MM.1S (cell line): ENCODE measurements around the gene NREP.

Experiments
- DNase-seq: peaks from one replicate; pipeline ENCODE4 v3.0.0-alpha.2; 2015
- H2AFZ ChIP-seq: fragments of 300-600 bp; sonication (generic); 2 replicates; pipeline ENCODE4 v1.6.0; 2016; ENCODE audit warnings: antibody characterized with exemption, low read length
- H3F3A ChIP-seq: fragments of 300-600 bp; sonication (generic); 2 replicates; pipeline ENCODE4 v1.6.1; 2016; ENCODE audit warnings: mild to moderate bottlenecking, antibody characterized with exemption, low read length, moderate library complexity, mixed read lengths; ENCODE audit not compliant: insufficient read depth
- H3K27ac ChIP-seq: fragments of 300-600 bp; sonication (generic); 2 replicates; pipeline ENCODE4 v1.5.1; 2016; ENCODE audit warnings: mild to moderate bottlenecking, low read length
- H3K27me3 ChIP-seq: fragments of 300-600 bp; sonication (generic); replicated peaks from 2 replicates; pipeline ENCODE4 v1.6.0; 2016; ENCODE audit warnings: low read length; ENCODE audit not compliant: insufficient read depth
- H3K36me3 ChIP-seq: fragments of 300-600 bp; sonication (generic); replicated peaks from 2 replicates; pipeline ENCODE4 v1.6.1; 2016; ENCODE audit warnings: mild to moderate bottlenecking, low read length, mixed read lengths; ENCODE audit not compliant: insufficient read depth
- H3K4me1 ChIP-seq: fragments of 300-600 bp; sonication (generic); 2 replicates; pipeline ENCODE4 v1.6.1; 2016; ENCODE audit warnings: low read length, mixed read lengths
- H3K4me2 ChIP-seq: fragments of 300-600 bp; sonication (generic); 2 replicates; pipeline ENCODE4 v1.6.0; 2016; ENCODE audit warnings: low read depth, low read length
- H3K4me3 ChIP-seq: fragments of 300-600 bp; sonication (generic); 2 replicates; pipeline ENCODE4 v1.5.1; 2016; ENCODE audit warnings: low read length, mixed read lengths
- H3K79me2 ChIP-seq: fragments of 300-600 bp; sonication (generic); 2 replicates; pipeline ENCODE4 v1.6.1; 2016; ENCODE audit warnings: mixed run types, low read length, mixed read lengths
- H3K9ac ChIP-seq: fragments of 300-600 bp; sonication (generic); 2 replicates; pipeline ENCODE4 v1.6.1; 2016; ENCODE audit warnings: low read length, mixed read lengths
- H3K9me2 ChIP-seq: fragments of 300-600 bp; sonication (generic); replicated peaks from 2 replicates; pipeline ENCODE4 v1.6.1; 2016; ENCODE audit warnings: mild to moderate bottlenecking, low read length, mixed read lengths; ENCODE audit not compliant: insufficient read depth
- H3K9me3 ChIP-seq: fragments of 300-600 bp; sonication (generic); replicated peaks from 2 replicates; pipeline ENCODE4 v1.6.1; 2016; ENCODE audit warnings: mild to moderate bottlenecking, low read length, mixed read lengths; ENCODE audit not compliant: insufficient read depth
- H4K20me1 ChIP-seq: fragments of 300-600 bp; sonication (generic); 2 replicates; pipeline ENCODE4 v1.6.1; 2016; ENCODE audit warnings: mild to moderate bottlenecking, low read length, moderate library complexity, mixed read lengths; ENCODE audit not compliant: insufficient read depth
- EZH2 ChIP-seq: fragments of 300-600 bp; sonication (generic); optimal IDR thresholded peaks from 2 replicates; pipeline ENCODE3; 2017; ENCODE audit warnings: low read depth, mild to moderate bottlenecking, antibody characterized with exemption, low read length, mixed read lengths
- EZH2phosphoT487 ChIP-seq: fragments of 300-600 bp; sonication (generic); IDR thresholded peaks from 2 replicates; pipeline ENCODE4 v1.6.1; 2018; ENCODE audit warnings: antibody characterized with exemption, low read length
- TF ChIP-seq, protein P1 (sequence below): fragments of 300-600 bp; sonication (generic); IDR thresholded peaks from 2 replicates; pipeline ENCODE4 v1.5.1; 2016; ENCODE audit warnings: antibody characterized with exemption, low read length, mixed read lengths

The NREP gene

DNA sequence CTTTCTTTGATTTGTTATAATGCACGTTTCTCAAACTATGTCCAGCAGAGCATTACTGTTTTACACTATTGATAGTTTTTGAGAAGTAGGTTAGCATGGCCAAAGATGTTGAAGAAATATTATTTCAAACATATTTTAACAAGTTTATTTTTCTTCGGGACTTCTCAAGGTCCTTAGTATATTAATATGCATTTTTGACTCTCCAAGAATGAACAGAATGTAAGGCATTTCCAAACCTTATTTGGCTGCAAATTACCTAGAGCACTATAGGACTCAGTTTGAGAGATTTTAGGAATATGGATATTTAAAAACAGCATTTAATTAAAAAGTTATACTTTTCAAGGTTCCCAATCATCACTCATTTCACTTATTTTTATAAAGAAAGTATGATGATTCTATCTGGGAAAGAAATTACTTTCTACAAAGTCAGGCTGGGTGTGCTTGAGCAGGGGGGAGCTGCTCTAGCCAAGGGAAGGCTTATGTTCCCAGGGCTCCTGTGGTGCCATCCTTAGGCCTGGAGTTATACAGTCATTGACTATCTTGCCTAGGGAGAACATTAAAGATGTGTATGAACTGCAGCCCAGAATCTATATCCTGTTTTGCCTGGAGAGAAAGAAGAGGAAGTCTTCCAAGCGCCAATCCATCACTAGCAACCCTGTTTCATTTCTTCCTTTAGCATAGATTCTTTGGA, 27.6 kb upstream of the NREP start:
- Histone ChIP-seq H3K4me3 (no peak overlapping the region), H3K27me3 (no peaks in the 10 kb centered on the region), H3K9ac (no peak overlapping the region), H3K4me2 (no peak overlapping the region), H3F3A (no peaks in the 10 kb centered on the region), H3K79me2 (no peaks in the 10 kb centered on the region), H2AFZ (no peak overlapping the region), H3K9me3 (no peaks in the 10 kb centered on the region), H3K4me1 (no peaks in the 10 kb centered on the region), H4K20me1 (no peaks in the 10 kb centered on the region), H3K36me3 (no peaks in the 10 kb centered on the region), H3K9me2 (no peaks in the 10 kb centered on the region), H3K27ac (no peak overlapping the region)
- no peak for DNase-seq
- TF ChIP-seq EZH2 (no peak), EZH2phosphoT487 (no peak)
- TF ChIP-seq, protein P1, sequence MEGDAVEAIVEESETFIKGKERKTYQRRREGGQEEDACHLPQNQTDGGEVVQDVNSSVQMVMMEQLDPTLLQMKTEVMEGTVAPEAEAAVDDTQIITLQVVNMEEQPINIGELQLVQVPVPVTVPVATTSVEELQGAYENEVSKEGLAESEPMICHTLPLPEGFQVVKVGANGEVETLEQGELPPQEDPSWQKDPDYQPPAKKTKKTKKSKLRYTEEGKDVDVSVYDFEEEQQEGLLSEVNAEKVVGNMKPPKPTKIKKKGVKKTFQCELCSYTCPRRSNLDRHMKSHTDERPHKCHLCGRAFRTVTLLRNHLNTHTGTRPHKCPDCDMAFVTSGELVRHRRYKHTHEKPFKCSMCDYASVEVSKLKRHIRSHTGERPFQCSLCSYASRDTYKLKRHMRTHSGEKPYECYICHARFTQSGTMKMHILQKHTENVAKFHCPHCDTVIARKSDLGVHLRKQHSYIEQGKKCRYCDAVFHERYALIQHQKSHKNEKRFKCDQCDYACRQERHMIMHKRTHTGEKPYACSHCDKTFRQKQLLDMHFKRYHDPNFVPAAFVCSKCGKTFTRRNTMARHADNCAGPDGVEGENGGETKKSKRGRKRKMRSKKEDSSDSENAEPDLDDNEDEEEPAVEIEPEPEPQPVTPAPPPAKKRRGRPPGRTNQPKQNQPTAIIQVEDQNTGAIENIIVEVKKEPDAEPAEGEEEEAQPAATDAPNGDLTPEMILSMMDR = no peak

DNA sequence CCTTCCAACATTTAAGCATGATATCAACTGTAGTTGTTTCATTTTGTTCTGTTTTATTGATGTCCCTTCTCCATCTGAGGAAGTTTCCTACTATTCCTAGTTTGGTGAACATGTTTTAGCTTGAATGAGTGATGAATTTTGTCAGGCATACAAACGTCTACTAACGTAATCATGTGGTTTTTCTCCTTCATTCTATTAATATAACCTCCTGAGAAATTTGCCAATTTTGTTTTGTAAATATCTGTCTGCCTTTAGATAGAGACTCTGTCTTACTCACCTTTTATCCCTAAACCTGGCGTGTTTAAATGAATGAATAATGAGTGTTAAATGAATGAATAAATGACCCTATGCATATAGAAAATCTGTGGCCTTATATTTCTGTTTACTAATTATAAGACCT, 26.5 kb upstream of the NREP start:
- DNase-seq = no peak
- no peak overlapping the region for H3K27ac ChIP-seq
- TF ChIP-seq, protein P1 = no peak
- TF ChIP-seq EZH2 (no peak), EZH2phosphoT487 (no peak)
- no peaks in the 10 kb centered on the region for H3K4me1 ChIP-seq
- H3K36me3 ChIP-seq = no peaks in the 10 kb centered on the region
- H3K4me3 ChIP-seq = no peak overlapping the region
- no peaks in the 10 kb centered on the region for H3K27me3 ChIP-seq
- no peak overlapping the region for H2AFZ ChIP-seq
- no peaks in the 10 kb centered on the region for H3K79me2 ChIP-seq
- no peaks in the 10 kb centered on the region for H3K9me2 ChIP-seq
- no peaks in the 10 kb centered on the region for H4K20me1 ChIP-seq
- no peak overlapping the region for H3K4me2 ChIP-seq
- no peaks in the 10 kb centered on the region for H3F3A ChIP-seq
- no peaks in the 10 kb centered on the region for H3K9me3 ChIP-seq
- no peak overlapping the region for H3K9ac ChIP-seq

DNA sequence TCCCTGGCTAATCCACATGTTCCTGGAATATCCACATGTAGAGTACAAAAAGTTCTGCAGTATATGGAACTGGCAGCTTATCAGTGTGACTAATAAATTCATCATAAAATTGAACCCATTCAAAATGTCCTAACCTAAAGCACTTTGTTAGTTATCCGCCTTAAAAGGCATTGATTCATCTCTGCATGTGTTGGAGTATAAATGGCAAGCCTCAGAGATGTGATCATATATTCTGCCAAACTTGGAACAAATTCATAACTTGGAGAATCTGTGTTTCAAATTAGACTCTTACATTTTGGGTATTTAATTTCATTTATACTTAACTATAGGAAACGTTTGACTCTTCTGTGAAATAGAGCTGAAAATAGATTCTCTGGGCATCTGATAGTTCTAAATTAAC, 25.2 kb upstream of the NREP start:
- no peak for DNase-seq
- Histone ChIP-seq H3K27ac (no peak overlapping the region), H3K36me3 (no peaks in the 10 kb centered on the region), H3K4me3 (no peak overlapping the region), H2AFZ (no peak overlapping the region), H3K4me1 (no peaks in the 10 kb centered on the region), H3K79me2 (no peaks in the 10 kb centered on the region), H3K9me3 (no peaks in the 10 kb centered on the region), H3K9ac (no peak overlapping the region), H3K27me3 (no peaks in the 10 kb centered on the region), H3K9me2 (no peaks in the 10 kb centered on the region), H3F3A (no peaks in the 10 kb centered on the region), H4K20me1 (no peaks in the 10 kb centered on the region), H3K4me2 (no peak overlapping the region)
- TF ChIP-seq EZH2 (no peak), EZH2phosphoT487 (no peak)
- TF ChIP-seq, protein P1 = no peak
